Measurements from ENCODE around the gene HMGB1. TPM values are rescaled to one million over a fixed set of nuclear protein-coding genes. Genes with fewer than 3 reads are reported as not detected.
A peak's percentile ranks its signal among the peaks of the same experiment; 100 is the strongest.

Gene HMGB1
- total RNA-seq = 205 TPM

GRCh38 chr13:30465593-30466357 is at the start of gene HMGB1:
HMGB1 (minus strand) TSS chr13:30465936; CDS start chr13:30463680, 2,256 bp downstream.
- DNase-seq (ENCODE audit: low spot score) = peak; percentile 99

GRCh38 chr13:30510811-30511371 is 45.2 kb upstream of the HMGB1 start:
- no peak for DNase-seq (ENCODE audit: low spot score)

- DNase-seq (ENCODE audit: low spot score) = no peak
Measured at GRCh38 chr13:30510091-30510490, 44.4 kb upstream of the HMGB1 start.

- DNase-seq (ENCODE audit: low spot score) = no peak
Measured at GRCh38 chr13:30509254-30510050, 43.7 kb upstream of the HMGB1 start.

GRCh38 chr13:30504081-30504480 is 38.3 kb upstream of the HMGB1 start:
- DNase-seq (ENCODE audit: low spot score) = no peak

GRCh38 chr13:30502237-30502636 is 36.5 kb upstream of the HMGB1 start:
- DNase-seq (ENCODE audit: low spot score) = no peak

- DNase-seq (ENCODE audit: low spot score) = no peak
Measured at GRCh38 chr13:30499338-30499737, 33.6 kb upstream of the HMGB1 start.

GRCh38 chr13:30496147-30496546 is 30.4 kb upstream of the HMGB1 start:
- no peak for DNase-seq (ENCODE audit: low spot score)

- no peak for DNase-seq (ENCODE audit: low spot score)
Measured at GRCh38 chr13:30495746-30496145, 30.0 kb upstream of the HMGB1 start.

- no peak for DNase-seq (ENCODE audit: low spot score)
Measured at GRCh38 chr13:30493658-30494381, 28.1 kb upstream of the HMGB1 start.

- DNase-seq (ENCODE audit: low spot score) = no peak
Measured at GRCh38 chr13:30487075-30487470, 21.3 kb upstream of the HMGB1 start.

- peak; percentile 87 for DNase-seq (ENCODE audit: low spot score)
Measured at GRCh38 chr13:30486230-30487074, 20.7 kb upstream of the HMGB1 start.

GRCh38 chr13:30481241-30481760 is 15.6 kb upstream of the HMGB1 start:
- DNase-seq (ENCODE audit: low spot score) = no peak

- DNase-seq (ENCODE audit: low spot score) = peak; percentile 24
Measured at GRCh38 chr13:30480292-30480950, 14.7 kb upstream of the HMGB1 start.

- no peak for DNase-seq (ENCODE audit: low spot score)
Measured at GRCh38 chr13:30479883-30480219, 14.1 kb upstream of the HMGB1 start.

GRCh38 chr13:30479154-30479882 is 13.6 kb upstream of the HMGB1 start:
- DNase-seq (ENCODE audit: low spot score) = no peak

GRCh38 chr13:30477346-30478195 is 11.8 kb upstream of the HMGB1 start:
- DNase-seq (ENCODE audit: low spot score) = no peak

- no peak for DNase-seq (ENCODE audit: low spot score)
Measured at GRCh38 chr13:30473675-30474074, 7.9 kb upstream of the HMGB1 start.

GRCh38 chr13:30466841-30467252 is 1.1 kb upstream of the HMGB1 start:
- DNase-seq (ENCODE audit: low spot score) = no peak

Measured in mucosa of gallbladder (tissue), 1 donor.